ENCODE data around the gene GALNS. TPM values are rescaled to one million over a fixed set of nuclear protein-coding genes. Genes with fewer than 3 reads are reported as not detected.

GALNS gene, protein sequence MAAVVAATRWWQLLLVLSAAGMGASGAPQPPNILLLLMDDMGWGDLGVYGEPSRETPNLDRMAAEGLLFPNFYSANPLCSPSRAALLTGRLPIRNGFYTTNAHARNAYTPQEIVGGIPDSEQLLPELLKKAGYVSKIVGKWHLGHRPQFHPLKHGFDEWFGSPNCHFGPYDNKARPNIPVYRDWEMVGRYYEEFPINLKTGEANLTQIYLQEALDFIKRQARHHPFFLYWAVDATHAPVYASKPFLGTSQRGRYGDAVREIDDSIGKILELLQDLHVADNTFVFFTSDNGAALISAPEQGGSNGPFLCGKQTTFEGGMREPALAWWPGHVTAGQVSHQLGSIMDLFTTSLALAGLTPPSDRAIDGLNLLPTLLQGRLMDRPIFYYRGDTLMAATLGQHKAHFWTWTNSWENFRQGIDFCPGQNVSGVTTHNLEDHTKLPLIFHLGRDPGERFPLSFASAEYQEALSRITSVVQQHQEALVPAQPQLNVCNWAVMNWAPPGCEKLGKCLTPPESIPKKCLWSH
- 2.8 and 9.2 TPM in 2 replicates for total RNA-seq (2016; rRNA removed; fragmentation: Illumina TruSeq; extraction: Trizol)
- total RNA-seq (2016; cell fraction: cytosol; rRNA removed; fragmentation: Illumina TruSeq; extraction: Trizol; ENCODE audit: low read depth), result 3.6 and 3.7 TPM in 2 replicates
- 2.6 and 11.0 TPM in 2 replicates for total RNA-seq (2016; cell fraction: insoluble cytoplasmic fraction; rRNA removed; fragmentation: Illumina TruSeq; extraction: Trizol)
- total RNA-seq (2016; cell fraction: membrane; rRNA removed; fragmentation: Illumina TruSeq; extraction: Trizol), result 4.2 and 5.1 TPM in 2 replicates
- 12.2 and 14.1 TPM in 2 replicates for total RNA-seq (2016; cell fraction: nucleus; rRNA removed; fragmentation: Illumina TruSeq; extraction: Trizol)
- polyA plus RNA-seq (2011; rRNA removed), result 9.5 and 9.8 TPM in 2 replicates
- 7.1 and 10.3 TPM in 2 replicates for polyA plus RNA-seq (2011; cell fraction: cytosol; rRNA removed)
- 30.6 and 39.2 TPM in 2 replicates for polyA plus RNA-seq (2011; cell fraction: nucleus; rRNA removed)
- 8.2 and 13.0 TPM in 2 replicates for polyA plus RNA-seq (2012)
- polyA plus RNA-seq (2016; cell fraction: cytosol; fragmentation: Illumina TruSeq; extraction: Trizol; ENCODE audit: low read depth), result 2.4 and 2.8 TPM in 2 replicates
- 4.4 and 4.7 TPM in 2 replicates for polyA plus RNA-seq (2016; cell fraction: insoluble cytoplasmic fraction; fragmentation: Illumina TruSeq; extraction: Trizol; ENCODE audit: low read depth)
- polyA plus RNA-seq (2016; cell fraction: membrane; fragmentation: Illumina TruSeq; extraction: Trizol; ENCODE audit: low read depth), result 4.1 and 4.7 TPM in 2 replicates
- 27.3 and 29.9 TPM in 2 replicates for polyA plus RNA-seq (2016; cell fraction: nucleus; fragmentation: Illumina TruSeq; extraction: Trizol; ENCODE audit: insufficient read depth, low read depth)
- polyA minus RNA-seq (2011; rRNA and poly(A)+ RNA removed; ENCODE audit: low replicate concordance), result 11.5 and 13.9 TPM in 2 replicates
- polyA minus RNA-seq (2011; cell fraction: cytosol; rRNA and poly(A)+ RNA removed), result 5.2 and 6.1 TPM in 2 replicates
- 13.4 and 18.0 TPM in 2 replicates for polyA minus RNA-seq (2011; cell fraction: nucleus; rRNA and poly(A)+ RNA removed)
- percentile 46 among the genes with signal in this experiment for Bru-seq, nascent RNA
- percentile 54 among the genes with signal in this experiment for BruChase-seq, experiment 1, labeled RNA remaining after a 6-hour chase
- BruChase-seq, experiment 2, labeled RNA remaining after a 2-hour chase, result percentile 52 among the genes with signal in this experiment
- long read RNA-seq, experiment 1, transcript GALNS-201 (14 exons, 2,363 nt), result major isoform, 21 of 27 reads
- long read RNA-seq, experiment 1, partial matches to known transcripts, result 0 of 27 reads
- long read RNA-seq, experiment 1, other reads (novel, unspliced or antisense), result 5 of 27 reads
- long read RNA-seq, experiment 2, transcript GALNS-201 (14 exons, 2,363 nt), result major isoform, 19 of 47 reads
- long read RNA-seq, experiment 2, partial matches to known transcripts, result 9 of 47 reads
- long read RNA-seq, experiment 2, other reads (novel, unspliced or antisense), result 19 of 47 reads

DNA sequence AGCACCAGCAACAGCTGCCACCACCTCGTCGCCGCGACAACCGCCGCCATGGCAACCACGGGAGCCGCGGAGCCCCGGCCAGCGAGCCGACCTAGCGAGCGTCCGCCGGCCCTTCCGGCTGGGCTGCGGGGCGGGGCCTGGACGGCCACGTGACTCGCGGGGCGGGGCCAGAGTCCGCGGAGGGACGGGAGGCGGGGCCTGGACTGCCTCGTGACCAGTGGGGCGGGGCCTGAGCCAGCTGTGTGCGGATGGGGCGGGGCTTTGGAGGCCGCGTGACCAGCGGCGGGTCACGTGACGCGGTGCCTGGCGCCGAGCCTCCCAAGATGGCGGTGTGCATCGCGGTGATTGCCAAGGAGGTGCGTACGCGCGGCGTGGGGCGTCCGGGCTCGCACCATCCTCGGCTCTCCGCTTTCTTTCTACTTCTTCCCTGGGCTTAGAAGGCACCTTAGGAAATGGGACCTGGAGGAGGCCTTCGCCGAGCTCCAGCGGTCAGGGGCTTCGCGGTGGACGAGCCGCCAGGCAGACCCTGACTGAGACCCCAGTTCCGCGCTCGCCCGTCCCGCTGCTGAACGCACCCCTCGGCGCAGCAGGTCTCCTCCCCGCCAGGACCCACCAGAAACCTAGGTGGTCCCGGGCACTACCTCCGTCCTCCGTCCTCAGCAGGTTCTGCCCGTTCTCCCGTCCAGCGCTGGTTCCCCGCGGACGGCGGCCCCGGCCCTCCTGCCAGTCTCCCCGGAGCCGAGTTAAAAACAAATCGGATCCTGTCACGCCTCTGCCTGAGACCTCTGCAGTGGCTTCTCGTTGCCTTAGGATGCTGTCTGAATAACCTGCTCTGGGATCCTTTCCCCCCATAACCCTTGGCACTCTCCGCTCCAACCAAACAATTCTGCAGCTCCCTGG lies at the start of gene GALNS, which contains the start of gene TRAPPC2L:
Gene GALNS, minus strand, starts transcription at position 120 of the 900 bp plus-strand sequence. Its CDS starts 70 bp downstream, at position 50.
Gene TRAPPC2L, plus strand, starts transcription at position 300 of the 900 bp plus-strand sequence. Its CDS starts 24 bp downstream, at position 324.
- H3K27me3 ChIP-seq (ENCODE audit: control insufficient read depth in 1 of 2, insufficient read depth in 2 of 2, low read length in 2 of 2), result no peaks in the 10 kb centered on the region; a peak in 1 of 5 replicates
- peak; percentile 89 for DNase-seq (ENCODE audit: low spot score)
- peak within 1 kb of the TSS; percentile 68 to 100 (median 98) for H3K4me3 ChIP-seq (replicated peaks in 1 of 3; ENCODE audit: insufficient read depth in 1 of 3, low read depth in 2 of 3, low read length in 3 of 3)
- FAIRE-seq, result peak; percentile 70
- peaks cover 12% of the 10 kb centered on the region for H3K79me2 ChIP-seq (ENCODE audit: insufficient read depth, low read length)
- H3K36me3 ChIP-seq (replicated peaks in 1 of 2; ENCODE audit: control insufficient read depth in 1 of 2, insufficient read depth in 2 of 2, low read length in 2 of 2), result peaks cover 12 to 28% of the 10 kb centered on the region in 2 experiments
- no TSS peak for BruUV-seq (replicated peaks)
- WGBS (ENCODE audit: low lambda C conversion rate), result 2% methylated on average over 57 of the region's 87 CpGs
- intact Hi-C loops (cut with micrococcal nuclease; ENCODE audit: unreplicated experiment) (loop anchor here (1.0 to 5.0 kb wide), 3 partner anchors 18 to 100 kb away; no protein-coding TSS in a partner anchor), in situ Hi-C loops (cut with HindIII; ENCODE audit: extremely low pct_ligation_motif_present, low pct_unique_long_range_greater_than_20kb) (loop anchor here (5.0 kb wide), 2 partner anchors 45 to 100 kb away; partner anchors contain the start of gene APRT)
- peak within 1 kb of the TSS; percentile 74 for H2AFZ ChIP-seq (ENCODE audit: low read length)
- peak within 1 kb of the TSS; percentile 84 for H3K4me2 ChIP-seq (ENCODE audit: low read depth, low read length)
- H3K27ac ChIP-seq (ENCODE audit: extremely low read length, insufficient read depth, low read length), result peak within 1 kb of the TSS; percentile 62
- ChIA-PET POLR2A (interaction anchor here (0.6 to 2.3 kb wide), 12 partner anchors 8 to 360 kb away, joined by 3 to 29 read pairs (median 5); partner anchors contain the start of genes APRT, CDH15, PIEZO1 and ZNF778), CTCF (ENCODE audit: low intra/inter-chr PET ratio, low total read pairs) (interaction anchor here (1.5 to 2.3 kb wide), 4 partner anchors 18 to 119 kb away, joined by 8 to 22 read pairs (median 12); no protein-coding TSS in a partner anchor)
- peak within 1 kb of the TSS; percentile 82 for H3K9ac ChIP-seq (ENCODE audit: insufficient read depth, low read depth, low read length)
- H3K9me3 ChIP-seq (ENCODE audit: low read length), result no peaks in the 10 kb centered on the region
- no peaks in the 10 kb centered on the region for H4K20me1 ChIP-seq (ENCODE audit: insufficient read depth, low read length)
- ATAC-seq, result peak; percentile 81
- peaks cover 15% of the 10 kb centered on the region for H3K4me1 ChIP-seq (ENCODE audit: insufficient read depth, low read length)
- TF ChIP-seq KLF6 (CRISPR knock-in tag; IDR thresholded peaks at IDR 0.05) (peak; percentile 64; the same call in 1 of the 2 replicates), ZNF543 (CRISPR knock-in tag; IDR thresholded peaks at IDR 0.05) (peak; percentile 83), GABPB1 (CRISPR knock-in tag; IDR thresholded peaks at IDR 0.05) (peak; percentile 90), ZNF274 (CRISPR knock-in tag; IDR thresholded peaks at IDR 0.05) (peak; percentile 80), ZNF652 (CRISPR knock-in tag; IDR thresholded peaks at IDR 0.05; ENCODE audit: borderline replicate concordance, low read depth) (no peak), ZFP37 (CRISPR knock-in tag; IDR thresholded peaks at IDR 0.05; ENCODE audit: borderline replicate concordance) (0 out of 2 replicates have a peak, but pooled peaks have one; percentile 39), ZNF878 (CRISPR knock-in tag; IDR thresholded peaks at IDR 0.05) (no peak), RFX5 (IDR thresholded peaks at IDR 0.05; ENCODE audit: low read depth, low read length) (peak; percentile 48; the same call in 1 of the 2 replicates), FOSL2 (CRISPR knock-in tag; IDR thresholded peaks at IDR 0.05) (peak; percentile 37; the same call in 1 of the 2 replicates)
- TF ChIP-seq, protein P1, sequence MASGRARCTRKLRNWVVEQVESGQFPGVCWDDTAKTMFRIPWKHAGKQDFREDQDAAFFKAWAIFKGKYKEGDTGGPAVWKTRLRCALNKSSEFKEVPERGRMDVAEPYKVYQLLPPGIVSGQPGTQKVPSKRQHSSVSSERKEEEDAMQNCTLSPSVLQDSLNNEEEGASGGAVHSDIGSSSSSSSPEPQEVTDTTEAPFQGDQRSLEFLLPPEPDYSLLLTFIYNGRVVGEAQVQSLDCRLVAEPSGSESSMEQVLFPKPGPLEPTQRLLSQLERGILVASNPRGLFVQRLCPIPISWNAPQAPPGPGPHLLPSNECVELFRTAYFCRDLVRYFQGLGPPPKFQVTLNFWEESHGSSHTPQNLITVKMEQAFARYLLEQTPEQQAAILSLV (CRISPR knock-in tag; IDR thresholded peaks at IDR 0.05; ENCODE audit: borderline replicate concordance), result peak; percentile 85; the same call in 1 of the 2 replicates
- TF ChIP-seq, protein P2, sequence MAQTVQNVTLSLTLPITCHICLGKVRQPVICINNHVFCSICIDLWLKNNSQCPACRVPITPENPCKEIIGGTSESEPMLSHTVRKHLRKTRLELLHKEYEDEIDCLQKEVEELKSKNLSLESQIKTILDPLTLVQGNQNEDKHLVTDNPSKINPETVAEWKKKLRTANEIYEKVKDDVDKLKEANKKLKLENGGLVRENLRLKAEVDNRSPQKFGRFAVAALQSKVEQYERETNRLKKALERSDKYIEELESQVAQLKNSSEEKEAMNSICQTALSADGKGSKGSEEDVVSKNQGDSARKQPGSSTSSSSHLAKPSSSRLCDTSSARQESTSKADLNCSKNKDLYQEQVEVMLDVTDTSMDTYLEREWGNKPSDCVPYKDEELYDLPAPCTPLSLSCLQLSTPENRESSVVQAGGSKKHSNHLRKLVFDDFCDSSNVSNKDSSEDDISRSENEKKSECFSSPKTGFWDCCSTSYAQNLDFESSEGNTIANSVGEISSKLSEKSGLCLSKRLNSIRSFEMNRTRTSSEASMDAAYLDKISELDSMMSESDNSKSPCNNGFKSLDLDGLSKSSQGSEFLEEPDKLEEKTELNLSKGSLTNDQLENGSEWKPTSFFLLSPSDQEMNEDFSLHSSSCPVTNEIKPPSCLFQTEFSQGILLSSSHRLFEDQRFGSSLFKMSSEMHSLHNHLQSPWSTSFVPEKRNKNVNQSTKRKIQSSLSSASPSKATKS (CRISPR knock-in tag; IDR thresholded peaks at IDR 0.05), result 0 out of 2 replicates have a peak, but pooled peaks have one; percentile 42
